Epithelial cell of proximal tubule (primary cell): ENCODE results near the gene PZP. TPM values are rescaled to one million over a fixed set of nuclear protein-coding genes. Genes with fewer than 3 reads are reported as not detected.

Source experiments
- DNase-seq: peaks from one replicate; pipeline ENCODE4 v3.0.0-alpha.2; 2011; ENCODE audit warnings: low read depth
- H3K4me3 ChIP-seq: 2 replicates; pipeline ENCODE4 v1.5.1; 2011; ENCODE audit warnings: low read depth, mild to moderate bottlenecking, low read length
- total RNA-seq: library from RNA; depleted of rRNA; stranded (reverse); fragments of >200 nt; gene quantifications from 2 replicates; pipeline ENCODE4 v1.2.3, GENCODE V29; 2015
- TF ChIP-seq, protein P1 (sequence below): conservative IDR thresholded peaks from 2 replicates; pipeline ENCODE4 v1.5.1; 2012; ENCODE audit warnings: low read depth, mild to moderate bottlenecking, low read length

PZP gene
- total RNA-seq, 1 donor from 2014 or later, result not detected

DNA sequence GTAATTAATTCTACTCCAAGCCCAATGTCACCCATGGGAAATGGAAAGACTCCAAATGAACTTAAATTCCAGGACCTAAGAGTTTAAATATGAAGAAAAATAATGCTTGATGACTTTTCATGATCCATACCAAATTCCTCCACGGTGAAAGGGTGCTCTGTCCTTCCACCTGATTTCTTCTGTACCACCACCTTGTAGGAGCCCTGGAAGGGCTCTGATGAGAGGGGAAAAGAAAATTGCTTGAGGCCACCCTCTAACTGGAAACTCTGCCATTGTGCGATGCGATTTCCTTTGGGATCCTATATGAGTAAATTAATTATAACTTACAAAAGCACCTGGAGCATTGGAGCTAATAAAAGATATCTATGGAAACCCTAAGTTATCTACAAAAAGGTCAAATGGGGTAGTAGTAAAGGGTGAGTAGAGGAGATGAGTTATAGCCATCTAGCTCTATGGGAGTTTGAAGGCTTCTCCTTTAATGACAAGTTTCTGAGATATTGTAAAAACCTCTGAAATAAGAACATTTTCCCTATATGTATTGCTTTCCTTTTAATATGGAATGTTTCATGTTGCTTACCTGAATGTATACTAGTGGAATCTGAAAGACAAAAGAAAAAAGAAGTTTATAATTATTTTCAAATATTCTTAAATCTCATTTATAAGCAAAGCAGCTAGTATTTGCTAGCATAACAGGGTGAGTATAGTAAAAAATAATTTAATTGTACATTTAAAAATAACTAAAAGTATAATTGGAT lies 98.3 kb downstream of the PZP start:
- no peak for DNase-seq
- no peak overlapping the region for H3K4me3 ChIP-seq
- TF ChIP-seq, protein P1, sequence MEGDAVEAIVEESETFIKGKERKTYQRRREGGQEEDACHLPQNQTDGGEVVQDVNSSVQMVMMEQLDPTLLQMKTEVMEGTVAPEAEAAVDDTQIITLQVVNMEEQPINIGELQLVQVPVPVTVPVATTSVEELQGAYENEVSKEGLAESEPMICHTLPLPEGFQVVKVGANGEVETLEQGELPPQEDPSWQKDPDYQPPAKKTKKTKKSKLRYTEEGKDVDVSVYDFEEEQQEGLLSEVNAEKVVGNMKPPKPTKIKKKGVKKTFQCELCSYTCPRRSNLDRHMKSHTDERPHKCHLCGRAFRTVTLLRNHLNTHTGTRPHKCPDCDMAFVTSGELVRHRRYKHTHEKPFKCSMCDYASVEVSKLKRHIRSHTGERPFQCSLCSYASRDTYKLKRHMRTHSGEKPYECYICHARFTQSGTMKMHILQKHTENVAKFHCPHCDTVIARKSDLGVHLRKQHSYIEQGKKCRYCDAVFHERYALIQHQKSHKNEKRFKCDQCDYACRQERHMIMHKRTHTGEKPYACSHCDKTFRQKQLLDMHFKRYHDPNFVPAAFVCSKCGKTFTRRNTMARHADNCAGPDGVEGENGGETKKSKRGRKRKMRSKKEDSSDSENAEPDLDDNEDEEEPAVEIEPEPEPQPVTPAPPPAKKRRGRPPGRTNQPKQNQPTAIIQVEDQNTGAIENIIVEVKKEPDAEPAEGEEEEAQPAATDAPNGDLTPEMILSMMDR, result no peak

DNA sequence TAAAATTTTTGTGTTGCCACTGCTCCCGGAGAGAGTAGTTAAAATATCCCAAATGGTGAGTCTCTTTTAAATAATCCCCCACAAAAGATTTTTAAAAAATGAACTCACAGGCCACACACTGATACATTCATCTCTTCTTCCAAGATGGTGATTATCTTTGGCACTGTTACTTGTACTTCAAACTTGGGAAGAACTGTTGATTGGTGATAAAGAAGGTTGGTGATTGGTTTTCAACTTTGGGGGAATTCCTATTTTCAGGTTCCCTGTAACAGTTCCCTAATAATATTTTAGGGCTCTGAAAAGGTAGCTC lies 99.0 kb downstream of the PZP start:
- DNase-seq, result no peak
- no peak overlapping the region for H3K4me3 ChIP-seq
- TF ChIP-seq, protein P1, result no peak

DNA sequence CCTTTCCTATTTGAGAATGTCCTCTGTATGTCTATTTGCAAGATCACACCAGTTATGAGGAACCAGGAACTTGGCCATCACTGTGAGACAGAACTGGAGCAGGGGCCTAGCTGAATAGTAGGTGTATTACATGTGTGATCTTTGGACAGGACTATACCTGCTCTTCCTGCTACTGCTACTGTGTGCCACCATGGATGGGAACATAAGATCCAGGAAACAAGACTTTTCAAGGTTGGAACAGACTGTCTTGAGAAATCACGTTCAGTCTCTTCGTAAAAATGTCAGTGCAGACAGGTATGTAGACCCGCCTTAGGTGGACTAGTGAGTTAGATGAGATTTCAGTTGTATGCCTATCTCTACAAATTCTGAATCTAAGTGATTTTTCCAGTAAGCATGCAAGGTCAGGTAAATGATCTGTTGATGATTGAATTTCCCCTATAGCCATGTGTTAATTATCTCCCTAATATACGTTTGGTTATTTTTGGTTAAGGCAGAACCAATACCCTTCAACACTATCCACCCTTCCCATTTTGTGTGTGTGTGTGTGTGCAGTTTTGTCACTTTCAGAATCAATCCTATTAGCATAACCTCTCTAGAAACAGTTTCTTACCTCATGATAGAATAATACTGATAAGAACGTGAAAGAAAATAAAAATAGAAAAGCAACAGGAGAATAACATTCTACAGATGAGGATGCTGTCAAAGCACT lies 99.5 kb downstream of the PZP start:
- TF ChIP-seq, protein P1, result no peak
- H3K4me3 ChIP-seq, result no peak overlapping the region
- no peak for DNase-seq

DNA sequence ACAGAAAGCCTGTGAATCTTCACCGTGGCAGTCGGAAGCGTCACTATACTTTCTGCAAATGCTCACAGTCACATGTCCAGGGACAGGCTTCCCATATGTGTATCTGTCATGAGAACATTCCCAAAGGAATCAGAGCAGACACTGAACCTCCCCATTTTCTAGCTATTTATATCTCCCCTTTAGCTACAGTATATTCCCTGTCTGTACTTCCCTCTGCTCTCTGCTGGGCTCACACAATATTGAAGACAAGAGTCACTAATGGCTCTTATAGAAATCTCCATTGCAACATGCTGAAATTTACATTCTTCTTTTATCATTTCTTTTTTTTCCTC lies 100.7 kb downstream of the PZP start:
- H3K4me3 ChIP-seq, result no peak overlapping the region
- no peak for DNase-seq
- TF ChIP-seq, protein P1, result no peak

DNA sequence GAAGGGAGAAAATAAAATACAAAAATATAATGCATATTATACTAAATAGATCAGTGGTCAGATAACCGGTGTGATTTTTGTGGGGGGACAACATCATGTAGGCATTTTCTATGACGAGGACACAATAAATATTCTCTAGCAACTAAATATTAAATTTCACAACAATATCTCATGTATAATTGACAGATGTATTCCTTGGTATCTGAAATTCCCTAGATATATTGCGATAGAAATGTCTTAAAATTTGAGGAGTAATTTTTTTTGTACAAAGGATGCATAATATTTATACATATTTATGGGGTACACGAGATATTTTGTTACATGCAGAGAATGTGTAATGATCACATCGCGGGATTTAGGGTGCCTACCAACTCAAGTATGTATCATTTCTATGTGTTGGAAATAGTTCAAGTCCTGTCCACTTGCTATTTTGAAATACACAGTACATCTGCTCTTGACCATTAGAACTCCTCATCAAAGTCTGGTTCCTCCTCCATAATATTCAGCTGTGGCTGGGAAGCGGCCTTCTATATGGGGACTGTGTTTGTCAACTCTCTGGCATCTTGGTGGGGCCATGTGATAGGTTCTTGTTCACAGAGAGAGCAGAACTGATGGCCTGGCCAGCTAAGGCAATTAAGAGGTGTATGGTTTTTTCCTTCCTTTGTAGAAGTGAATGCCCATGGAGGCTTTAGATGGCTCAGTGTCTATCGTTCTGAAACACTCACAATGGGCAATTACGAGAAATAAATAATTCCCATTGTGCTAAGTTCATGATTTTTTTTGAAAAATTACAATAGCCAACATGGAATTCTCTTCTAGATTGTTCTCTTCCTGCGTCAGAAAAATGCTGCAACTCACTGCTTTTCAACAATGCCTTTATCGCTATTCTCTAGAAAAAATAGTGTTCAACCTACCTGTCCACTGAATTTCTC lies 101.3 kb downstream of the PZP start:
- TF ChIP-seq, protein P1, result no peak
- no peak for DNase-seq
- H3K4me3 ChIP-seq, result no peak overlapping the region

DNA sequence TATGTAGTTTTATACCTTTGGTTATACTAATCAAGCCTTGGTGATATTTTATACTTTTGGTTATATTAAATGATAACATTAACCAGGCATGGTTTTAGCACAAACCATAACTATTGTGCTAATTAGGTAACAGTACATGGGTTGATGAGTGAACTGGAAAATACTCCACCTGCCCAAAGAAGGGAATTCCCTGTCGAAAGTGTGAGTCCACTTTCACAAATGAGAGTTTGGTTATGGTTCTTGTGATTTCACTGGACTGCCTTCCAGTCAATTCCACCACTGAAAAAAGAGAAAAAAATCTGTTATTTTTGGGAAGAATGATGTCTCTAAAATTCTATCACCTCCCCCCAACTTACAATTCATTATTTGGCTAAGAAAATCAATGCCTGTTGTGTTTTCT lies 102.1 kb downstream of the PZP start:
- no peak overlapping the region for H3K4me3 ChIP-seq
- DNase-seq, result no peak
- TF ChIP-seq, protein P1, result no peak
